ENCODE data around the gene RBMS3. TPM values are rescaled to one million over a fixed set of nuclear protein-coding genes. Genes with fewer than 3 reads are reported as not detected.
A peak's percentile ranks its signal among the peaks of the same experiment; 100 is the strongest.

Gene RBMS3
- total and polyA plus RNA-seq, 12 donors, result 8.7 to 90.1 (median 51.2) TPM

DNA sequence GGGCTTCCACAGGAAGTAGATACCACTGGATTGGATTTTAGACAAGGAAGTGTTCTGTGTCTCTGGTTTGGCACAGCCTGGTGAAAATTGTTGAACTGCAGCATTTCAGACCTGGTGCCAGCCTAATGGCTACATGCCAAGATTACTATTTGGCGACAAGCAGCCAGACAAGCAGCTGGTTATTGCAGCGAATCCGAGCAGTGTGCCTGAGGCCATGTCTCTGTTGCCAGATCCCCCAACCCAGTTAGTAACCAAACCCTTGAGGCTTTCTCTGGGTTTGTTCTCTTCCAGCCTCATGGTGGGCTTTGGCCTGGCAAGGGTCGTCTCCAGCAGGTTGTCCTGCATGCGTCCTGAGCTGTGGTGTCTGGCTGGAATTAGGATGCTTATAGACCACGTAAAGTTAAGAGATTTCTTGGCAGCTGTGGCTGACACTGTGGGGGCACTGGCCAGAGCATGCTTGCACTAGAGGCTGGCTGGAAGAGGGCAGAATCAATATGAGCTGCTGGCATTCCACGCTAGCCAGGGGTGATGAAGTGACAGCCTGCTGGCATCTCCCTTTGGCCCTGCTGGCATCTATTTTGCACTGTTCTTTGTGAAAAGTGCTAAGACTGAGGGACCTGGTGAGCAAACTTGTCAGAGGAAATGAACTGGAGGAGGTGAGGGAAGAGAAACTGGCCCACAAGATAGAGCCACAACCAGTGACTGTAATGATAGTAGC, 172.6 kb downstream of the RBMS3 start:
- H3K36me3 ChIP-seq (replicated peaks in 1 of 2), result no peaks in the 10 kb centered on the region
- peaks cover 0 to 15% of the 10 kb centered on the region in 2 donors for H3K4me1 ChIP-seq (replicated peaks in 1 of 2)
- DNase-seq, result peak in 4 of 7 donors; percentile 28 to 79 (median 33)
- intact Hi-C loops (cut with DNase I), result no loop called here
- H3K9me3 ChIP-seq (replicated peaks in 1 of 3), result no peaks in the 10 kb centered on the region
- H3K27me3 ChIP-seq, result no peaks in the 10 kb centered on the region
- no peak overlapping the region for H3K4me3 ChIP-seq
- 59 to 82% (median 77%) methylated on average over 5 to 7 of the region's 7 CpGs for WGBS, 4 donors
- TF ChIP-seq, protein P1, sequence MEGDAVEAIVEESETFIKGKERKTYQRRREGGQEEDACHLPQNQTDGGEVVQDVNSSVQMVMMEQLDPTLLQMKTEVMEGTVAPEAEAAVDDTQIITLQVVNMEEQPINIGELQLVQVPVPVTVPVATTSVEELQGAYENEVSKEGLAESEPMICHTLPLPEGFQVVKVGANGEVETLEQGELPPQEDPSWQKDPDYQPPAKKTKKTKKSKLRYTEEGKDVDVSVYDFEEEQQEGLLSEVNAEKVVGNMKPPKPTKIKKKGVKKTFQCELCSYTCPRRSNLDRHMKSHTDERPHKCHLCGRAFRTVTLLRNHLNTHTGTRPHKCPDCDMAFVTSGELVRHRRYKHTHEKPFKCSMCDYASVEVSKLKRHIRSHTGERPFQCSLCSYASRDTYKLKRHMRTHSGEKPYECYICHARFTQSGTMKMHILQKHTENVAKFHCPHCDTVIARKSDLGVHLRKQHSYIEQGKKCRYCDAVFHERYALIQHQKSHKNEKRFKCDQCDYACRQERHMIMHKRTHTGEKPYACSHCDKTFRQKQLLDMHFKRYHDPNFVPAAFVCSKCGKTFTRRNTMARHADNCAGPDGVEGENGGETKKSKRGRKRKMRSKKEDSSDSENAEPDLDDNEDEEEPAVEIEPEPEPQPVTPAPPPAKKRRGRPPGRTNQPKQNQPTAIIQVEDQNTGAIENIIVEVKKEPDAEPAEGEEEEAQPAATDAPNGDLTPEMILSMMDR (IDR thresholded peaks at IDR 0.05), result no peak
- TF ChIP-seq POLR2A (IDR thresholded peaks at IDR 0.05), result no peak
- H3K27ac ChIP-seq, result peak overlapping the region in 1 of 5 donors; percentile 1

DNA sequence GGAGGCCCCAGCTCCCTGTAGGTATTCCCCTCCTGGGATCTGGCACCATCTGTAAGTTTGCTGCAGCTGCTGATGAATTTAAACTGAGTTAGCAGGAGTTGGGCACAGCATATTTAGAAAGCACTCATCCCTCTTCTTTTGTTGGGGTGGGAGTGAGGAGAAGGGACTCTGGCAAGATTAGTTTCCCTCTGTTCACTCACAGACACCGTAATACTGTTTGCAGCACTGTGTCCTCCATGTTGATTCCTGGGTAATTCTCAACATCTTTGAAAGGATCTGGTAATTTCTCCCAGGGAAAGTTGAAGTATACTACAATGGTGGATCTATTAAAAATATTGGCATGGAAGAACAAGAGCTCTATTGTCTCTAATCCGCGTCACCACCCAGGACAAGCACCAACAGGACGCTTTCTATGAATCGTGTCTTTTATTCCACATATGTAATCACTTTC, 173.3 kb downstream of the RBMS3 start:
- H3K27ac ChIP-seq, result no peak overlapping the region
- TF ChIP-seq POLR2A (IDR thresholded peaks at IDR 0.05), result no peak
- TF ChIP-seq, protein P1 (IDR thresholded peaks at IDR 0.05), result no peak
- intact Hi-C loops (cut with DNase I), result no loop called here
- no peaks in the 10 kb centered on the region for H3K27me3 ChIP-seq
- 92 to 96% (median 94%) methylated on average over 5 of the region's 5 CpGs for WGBS, 4 donors
- H3K4me3 ChIP-seq, result no peak overlapping the region
- no peaks in the 10 kb centered on the region for H3K36me3 ChIP-seq (replicated peaks in 1 of 2)
- no peak for DNase-seq
- H3K4me1 ChIP-seq (replicated peaks in 1 of 2), result peaks cover 0 to 15% of the 10 kb centered on the region in 2 donors
- H3K9me3 ChIP-seq (replicated peaks in 1 of 3), result no peaks in the 10 kb centered on the region

DNA sequence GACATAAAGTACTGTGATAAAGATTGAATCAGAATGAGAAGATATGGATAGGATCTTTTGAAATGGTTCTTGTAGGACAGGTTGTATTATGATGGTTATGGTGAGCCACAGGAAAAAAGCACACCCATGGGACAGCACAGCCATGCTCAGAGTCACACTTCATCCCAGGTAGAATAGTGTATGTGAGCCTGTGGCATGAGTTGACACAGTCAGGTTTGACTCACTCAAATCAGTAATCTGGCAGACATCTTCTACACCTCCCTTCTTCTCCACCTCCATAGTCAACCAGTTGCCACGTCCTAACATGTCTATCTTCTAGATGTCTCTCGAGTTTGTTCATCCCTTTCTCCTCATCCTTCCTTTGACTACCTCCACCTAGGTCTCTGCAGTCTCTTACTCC, 176.0 kb downstream of the RBMS3 start:
- intact Hi-C loops (cut with DNase I), result no loop called here
- 88 to 94% (median 90%) methylated on average over 2 of the region's 2 CpGs for WGBS, 4 donors
- no peak for TF ChIP-seq POLR2A (IDR thresholded peaks at IDR 0.05)
- TF ChIP-seq, protein P1 (IDR thresholded peaks at IDR 0.05), result no peak

DNA sequence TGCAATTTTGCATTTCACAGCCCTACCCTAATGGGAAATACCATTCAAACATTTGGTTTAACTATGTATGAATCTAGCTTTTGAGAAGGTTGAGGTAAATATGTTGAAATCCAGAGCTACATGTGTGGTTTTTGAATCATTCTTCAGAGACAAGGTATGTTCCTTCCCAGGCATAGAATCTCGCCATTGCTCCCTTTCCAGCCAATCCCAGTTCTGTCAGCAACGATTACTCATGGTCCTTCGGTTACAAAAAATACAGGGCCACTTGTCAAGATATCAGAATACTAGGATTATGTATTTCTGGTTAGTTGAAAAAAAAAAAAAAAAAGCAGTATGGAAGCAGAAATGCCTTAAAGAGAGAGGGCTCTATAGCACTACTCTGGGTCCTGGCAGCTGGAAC, 182.4 kb downstream of the RBMS3 start:
- intact Hi-C loops (cut with DNase I), result no loop called here
- Histone ChIP-seq H3K27me3 (no peaks in the 10 kb centered on the region), H3K27ac (no peak overlapping the region), H3K9me3 (replicated peaks in 1 of 3) (no peaks in the 10 kb centered on the region), H3K4me3 (no peak overlapping the region), H3K4me1 (replicated peaks in 1 of 2) (peaks cover 0 to 15% of the 10 kb centered on the region in 2 donors), H3K36me3 (replicated peaks in 1 of 2) (no peaks in the 10 kb centered on the region)
- 65 to 79% (median 72%) methylated on average over 3 of the region's 3 CpGs for WGBS, 4 donors
- TF ChIP-seq, protein P1 (IDR thresholded peaks at IDR 0.05), result no peak
- no peak for TF ChIP-seq POLR2A (IDR thresholded peaks at IDR 0.05)
- no peak for DNase-seq

More for the DNA sequence above, 176.0 kb downstream of the RBMS3 start:
- Histone ChIP-seq H3K4me3 (no peak overlapping the region), H3K4me1 (replicated peaks in 1 of 2) (peaks cover 0 to 15% of the 10 kb centered on the region in 2 donors), H3K36me3 (replicated peaks in 1 of 2) (no peaks in the 10 kb centered on the region), H3K27ac (no peak overlapping the region), H3K9me3 (replicated peaks in 1 of 3) (no peaks in the 10 kb centered on the region), H3K27me3 (no peaks in the 10 kb centered on the region)
- no peak for DNase-seq
